CD14-positive monocyte (primary cell): Measurements from ENCODE around the gene TAX1BP1. TPM values are rescaled to one million over a fixed set of nuclear protein-coding genes. Genes with fewer than 3 reads are reported as not detected.

Experiments used
- DNase-seq, 3 donors: peaks; one replicate each; pipeline ENCODE4 v3.0.0-alpha.2; 2011 to 2022
- H2AFZ ChIP-seq: 2 replicates; pipeline ENCODE4 v1.6.0; 2012; ENCODE audit warnings: mild to moderate bottlenecking, low read depth, low read length, inconsistent platforms; ENCODE audit not compliant: insufficient read depth, poor library complexity, severe bottlenecking
- H3K27ac ChIP-seq, 2 donors: 1 replicate in 1 of 2; 2 replicates in 1 of 2; pipeline ENCODE4 v1.5.1; 2012 to 2013; ENCODE audit warnings: low read length in 2 of 2, control low read depth in 1 of 2, inconsistent platforms in 1 of 2, low read depth in 1 of 2, mild to moderate bottlenecking in 1 of 2
- H3K27me3 ChIP-seq, 2 donors: one replicate each; pipeline versions ENCODE4 v1.6.0 to v1.6.1; 2011 to 2013; ENCODE audit warnings: low read length in 2 of 2; ENCODE audit not compliant: control insufficient read depth in 2 of 2, insufficient read depth in 2 of 2
- H3K36me3 ChIP-seq, 2 donors: replicated peaks in 1 of 2; 1 replicate in 1 of 2; 2 replicates in 1 of 2; pipeline versions ENCODE4 v1.5.1 to v1.6.1; 2012 to 2013; ENCODE audit warnings: low read length in 2 of 2, control low read depth in 1 of 2, inconsistent platforms in 1 of 2, mild to moderate bottlenecking in 1 of 2; ENCODE audit not compliant: insufficient read depth in 2 of 2, control insufficient read depth in 1 of 2
- H3K4me1 ChIP-seq, 2 donors: 1 replicate in 1 of 2; 2 replicates in 1 of 2; pipeline versions ENCODE4 v1.5.1 to v1.6.1; 2012 to 2013; ENCODE audit warnings: low read length in 2 of 2, control low read depth in 1 of 2, inconsistent platforms in 1 of 2, mild to moderate bottlenecking in 1 of 2, moderate library complexity in 1 of 2; ENCODE audit not compliant: insufficient read depth in 2 of 2, control insufficient read depth in 1 of 2
- H3K4me2 ChIP-seq: replicated peaks from 2 replicates; pipeline ENCODE3; 2012; ENCODE audit warnings: low read length, moderate library complexity, mild to moderate bottlenecking; ENCODE audit not compliant: poor library complexity, severe bottlenecking; ENCODE audit errors: extremely low read depth
- H3K4me3 ChIP-seq, 3 experiments: fragments of 200-600 bp in 1 of 3; sonication (generic) in 1 of 3; replicated peaks in 1 of 3; 1 replicate in 2 of 3; 2 replicates in 1 of 3; pipeline ENCODE4 v1.5.1; 2011 to 2013; ENCODE audit warnings: low read length in 3 of 3, mild to moderate bottlenecking in 3 of 3, control low read depth in 2 of 3, low read depth in 2 of 3, inconsistent platforms in 1 of 3, moderate library complexity in 1 of 3
- H3K79me2 ChIP-seq: 2 replicates; pipeline ENCODE4 v1.6.0; 2012; ENCODE audit warnings: mild to moderate bottlenecking, control low read depth, inconsistent platforms, low read length, moderate library complexity; ENCODE audit not compliant: insufficient read depth
- H3K9ac ChIP-seq: 2 replicates; pipeline ENCODE4 v1.6.0; 2017; ENCODE audit warnings: low read length, mild to moderate bottlenecking; ENCODE audit not compliant: insufficient read depth, poor library complexity, severe bottlenecking
- H3K9me3 ChIP-seq, 2 donors: replicated peaks in 1 of 2; 1 replicate in 1 of 2; 2 replicates in 1 of 2; pipeline versions ENCODE4 v1.5.1 to v1.6.1; 2012 to 2013; ENCODE audit warnings: low read length in 2 of 2, control low read depth in 1 of 2; ENCODE audit not compliant: control insufficient read depth in 1 of 2, insufficient read depth in 1 of 2
- H4K20me1 ChIP-seq: 2 replicates; pipeline ENCODE4 v1.6.0; 2012; ENCODE audit warnings: mild to moderate bottlenecking, low read length, control low read depth, moderate library complexity; ENCODE audit not compliant: insufficient read depth
- H3K27ac Mint-ChIP-seq, 7 donors: one replicate each; pipeline ENCODE4 v1.8.0; 2020; ENCODE audit warnings: mild to moderate bottlenecking in 7 of 7, mixed read lengths in 7 of 7, moderate library complexity in 6 of 7, inconsistent platforms in 2 of 7
- H3K27me3 Mint-ChIP-seq, 3 donors: one replicate each; pipeline ENCODE4 v1.8.0; 2021 to 2022; ENCODE audit warnings: low read depth in 3 of 3, mild to moderate bottlenecking in 3 of 3, mixed read lengths in 3 of 3, moderate library complexity in 3 of 3, inconsistent platforms in 1 of 3
- H3K36me3 Mint-ChIP-seq, 2 donors: one replicate each; pipeline ENCODE4 v1.8.0; 2020; ENCODE audit warnings: mixed read lengths in 2 of 2, inconsistent platforms in 1 of 2, mild to moderate bottlenecking in 1 of 2
- H3K4me1 Mint-ChIP-seq: one replicate; pipeline ENCODE4 v1.8.0; 2020; ENCODE audit warnings: mild to moderate bottlenecking, mixed read lengths
- H3K4me3 Mint-ChIP-seq, 2 donors: one replicate each; pipeline ENCODE4 v1.8.0; 2020; ENCODE audit warnings: mild to moderate bottlenecking in 2 of 2, mixed read lengths in 2 of 2, moderate library complexity in 1 of 2
- H3K9me3 Mint-ChIP-seq, 7 donors: one replicate each; pipeline ENCODE4 v1.8.0; 2020 to 2022; ENCODE audit warnings: mixed read lengths in 7 of 7, mild to moderate bottlenecking in 6 of 7, moderate library complexity in 6 of 7, inconsistent platforms in 2 of 7
- WGBS: methylation state at CpG from one replicate; pipeline ENCODE4 v1.1.5; 2013; ENCODE audit warnings: missing lambda C conversion rate; ENCODE audit not compliant: insufficient coverage; 5-methylcytosine and 5-hydroxymethylcytosine counted together
- intact Hi-C, 2 donors: fragments of 100-400 bp; cut with micrococcal nuclease; formaldehyde crosslinking; loops; one replicate each; pipeline versions ENCODE4 v1.15.0 to v1.15.1; 2023
- polyA plus RNA-seq, 3 donors: library from polyadenylated mRNA; depleted of rRNA in 1 of 3; unstranded in 2 of 3; stranded (reverse) in 1 of 3; fragments of 300-500 nt in 2 of 3; fragments of >200 nt in 1 of 3; fragmentation: Illumina TruSeq in 2 of 3; gene quantifications; 1 replicate in 2 of 3; 2 replicates in 1 of 3; pipeline ENCODE4 v1.2.3, GENCODE V29; 2012 to 2021
- TF ChIP-seq, protein P1 (sequence below): fragments of 200-600 bp; IDR thresholded peaks from one replicate; pipeline ENCODE4 v1.8.0; 2022; ENCODE audit warnings: antibody characterized with exemption, mild to moderate bottlenecking

Gene TAX1BP1
- polyA plus RNA-seq, 3 donors, result 62.6 to 106 (median 85.3) TPM

DNA sequence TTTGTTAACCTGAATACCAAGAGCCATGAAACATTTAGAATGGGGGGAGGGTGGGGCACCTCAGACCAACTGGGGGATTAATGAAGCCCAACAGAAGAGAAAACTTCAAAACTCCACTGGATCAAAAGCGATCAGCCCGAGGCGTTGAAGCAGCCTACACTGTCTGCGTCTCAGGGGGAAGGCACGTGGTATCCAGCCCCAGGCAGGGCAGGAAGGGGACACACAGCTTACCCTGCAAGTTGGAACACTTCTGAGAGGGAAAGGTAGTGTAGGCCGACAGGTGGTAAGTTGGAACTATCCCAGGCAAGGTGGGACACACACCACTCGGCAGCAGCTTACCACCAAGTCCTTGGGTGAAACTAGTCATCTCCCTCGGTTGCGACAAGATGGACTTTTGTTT, 102.9 kb downstream of the TAX1BP1 start:
- Histone ChIP-seq H3K4me3 (no peak overlapping the region), H3K9me3 (no peaks in the 10 kb centered on the region), H3K4me1 (no peaks in the 10 kb centered on the region), H3K4me2 (no peak overlapping the region), H3K36me3 (peaks cover 30 to 62% of the 10 kb centered on the region in 2 donors), H3K79me2 (no peaks in the 10 kb centered on the region), H2AFZ (no peak overlapping the region), H3K9ac (no peak overlapping the region), H4K20me1 (peaks cover 23% of the 10 kb centered on the region), H3K27ac (no peak overlapping the region), H3K27me3 (no peaks in the 10 kb centered on the region)
- Mint-ChIP-seq H3K36me3 (peaks cover 62 to 64% of the 10 kb centered on the region in 2 donors), H3K27me3 (peaks cover 0 to 2% (median 0%) of the 10 kb centered on the region in 3 donors), H3K4me3 (no peak overlapping the region), H3K27ac (no peak overlapping the region), H3K4me1 (no peaks in the 10 kb centered on the region), H3K9me3 (no peaks in the 10 kb centered on the region)
- 100% methylated on average over 4 of the region's 9 CpGs for WGBS
- DNase-seq, result no peak
- TF ChIP-seq, protein P1, sequence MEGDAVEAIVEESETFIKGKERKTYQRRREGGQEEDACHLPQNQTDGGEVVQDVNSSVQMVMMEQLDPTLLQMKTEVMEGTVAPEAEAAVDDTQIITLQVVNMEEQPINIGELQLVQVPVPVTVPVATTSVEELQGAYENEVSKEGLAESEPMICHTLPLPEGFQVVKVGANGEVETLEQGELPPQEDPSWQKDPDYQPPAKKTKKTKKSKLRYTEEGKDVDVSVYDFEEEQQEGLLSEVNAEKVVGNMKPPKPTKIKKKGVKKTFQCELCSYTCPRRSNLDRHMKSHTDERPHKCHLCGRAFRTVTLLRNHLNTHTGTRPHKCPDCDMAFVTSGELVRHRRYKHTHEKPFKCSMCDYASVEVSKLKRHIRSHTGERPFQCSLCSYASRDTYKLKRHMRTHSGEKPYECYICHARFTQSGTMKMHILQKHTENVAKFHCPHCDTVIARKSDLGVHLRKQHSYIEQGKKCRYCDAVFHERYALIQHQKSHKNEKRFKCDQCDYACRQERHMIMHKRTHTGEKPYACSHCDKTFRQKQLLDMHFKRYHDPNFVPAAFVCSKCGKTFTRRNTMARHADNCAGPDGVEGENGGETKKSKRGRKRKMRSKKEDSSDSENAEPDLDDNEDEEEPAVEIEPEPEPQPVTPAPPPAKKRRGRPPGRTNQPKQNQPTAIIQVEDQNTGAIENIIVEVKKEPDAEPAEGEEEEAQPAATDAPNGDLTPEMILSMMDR, result no peak
- intact Hi-C loops, result no loop called here

DNA sequence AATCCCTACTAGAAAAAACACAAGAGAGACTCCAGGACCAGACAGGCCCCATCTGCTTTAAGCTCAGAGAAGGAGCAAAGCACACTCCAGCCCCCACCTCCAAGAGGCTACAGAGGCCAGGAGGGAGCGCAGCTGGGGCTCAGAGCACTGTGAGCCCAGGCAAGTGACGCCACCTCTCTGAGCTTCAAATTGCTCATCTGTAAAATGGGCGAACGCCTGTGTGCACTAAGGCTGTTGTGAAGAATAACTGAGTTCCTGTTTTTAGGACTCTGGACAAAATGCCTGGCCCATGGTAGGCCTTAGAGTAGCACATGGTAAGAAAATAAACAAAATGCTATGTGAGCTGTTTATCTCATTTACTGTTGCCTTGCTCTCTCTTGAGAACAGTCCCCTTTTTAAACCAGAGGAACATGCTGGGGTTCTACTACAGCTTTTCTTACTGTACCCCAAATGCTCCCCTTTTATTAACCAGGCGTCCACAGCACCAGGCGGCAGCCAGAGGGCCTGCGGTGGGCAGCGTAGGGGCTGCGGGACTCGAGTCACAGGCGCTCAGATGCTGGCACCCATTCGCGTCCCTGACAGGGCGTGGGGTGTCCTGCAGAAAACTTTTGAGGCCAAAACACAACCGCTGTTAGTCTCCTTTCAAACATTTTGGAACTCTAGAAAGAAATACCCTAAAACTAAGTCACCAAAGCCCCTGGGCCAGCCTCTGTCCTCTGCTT, 103.8 kb downstream of the TAX1BP1 start:
- Mint-ChIP-seq H3K4me3 (no peak overlapping the region), H3K36me3 (peaks cover 55 to 58% of the 10 kb centered on the region in 2 donors), H3K4me1 (no peaks in the 10 kb centered on the region), H3K27me3 (peaks cover 0 to 2% (median 0%) of the 10 kb centered on the region in 3 donors), H3K9me3 (no peaks in the 10 kb centered on the region), H3K27ac (no peak overlapping the region)
- no peaks in the 10 kb centered on the region for H3K27me3 ChIP-seq
- no peak for DNase-seq
- TF ChIP-seq, protein P1, result no peak
- intact Hi-C loops, result no loop called here
- no peak overlapping the region for H3K9ac ChIP-seq
- no peak overlapping the region for H3K4me3 ChIP-seq
- peaks cover 17% of the 10 kb centered on the region for H4K20me1 ChIP-seq
- no peaks in the 10 kb centered on the region for H3K4me1 ChIP-seq
- 98% methylated on average over 13 of the region's 15 CpGs for WGBS
- H3K9me3 ChIP-seq, result no peaks in the 10 kb centered on the region
- H3K36me3 ChIP-seq, result peaks cover 27 to 53% of the 10 kb centered on the region in 2 donors
- no peak overlapping the region for H3K27ac ChIP-seq
- H3K4me2 ChIP-seq, result no peak overlapping the region
- H3K79me2 ChIP-seq, result no peaks in the 10 kb centered on the region
- H2AFZ ChIP-seq, result no peak overlapping the region
